Astrocyte (in vitro differentiated cells and primary cell): ENCODE data around the gene PHF21B.

Experiments used
- EZH2 ChIP-seq: IDR thresholded peaks from 2 replicates; pipeline ENCODE4 v1.6.1; 2012; ENCODE audit warnings: mild to moderate bottlenecking, low read length, inconsistent platforms; ENCODE audit not compliant: insufficient read depth
- TF ChIP-seq, protein P1 (sequence below): IDR thresholded peaks from 2 replicates; pipeline ENCODE4 v1.5.1; 2011; ENCODE audit warnings: low read depth, mild to moderate bottlenecking, inconsistent platforms, low read length, moderate library complexity; ENCODE audit not compliant: insufficient read depth

DNA sequence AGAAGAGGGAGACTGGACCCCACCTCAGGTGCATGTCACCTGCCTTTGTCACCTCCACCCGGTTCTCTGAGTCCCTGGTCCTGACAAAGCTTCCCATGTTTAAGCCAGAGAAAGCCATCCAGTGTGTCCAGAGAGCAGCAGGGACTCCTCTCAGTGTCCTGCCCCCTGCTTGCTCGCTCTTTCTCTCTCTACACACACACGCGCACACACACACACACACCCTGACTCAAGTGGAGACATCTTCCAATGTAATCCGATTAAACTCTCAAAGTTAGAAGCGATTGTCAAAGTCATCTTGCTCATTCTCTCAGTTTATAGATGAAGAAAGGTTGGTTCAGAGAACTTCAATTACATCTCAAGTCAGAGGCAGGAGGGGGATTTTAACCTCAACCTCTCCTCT, 19.7 kb upstream of the PHF21B start:
- TF ChIP-seq, protein P1, sequence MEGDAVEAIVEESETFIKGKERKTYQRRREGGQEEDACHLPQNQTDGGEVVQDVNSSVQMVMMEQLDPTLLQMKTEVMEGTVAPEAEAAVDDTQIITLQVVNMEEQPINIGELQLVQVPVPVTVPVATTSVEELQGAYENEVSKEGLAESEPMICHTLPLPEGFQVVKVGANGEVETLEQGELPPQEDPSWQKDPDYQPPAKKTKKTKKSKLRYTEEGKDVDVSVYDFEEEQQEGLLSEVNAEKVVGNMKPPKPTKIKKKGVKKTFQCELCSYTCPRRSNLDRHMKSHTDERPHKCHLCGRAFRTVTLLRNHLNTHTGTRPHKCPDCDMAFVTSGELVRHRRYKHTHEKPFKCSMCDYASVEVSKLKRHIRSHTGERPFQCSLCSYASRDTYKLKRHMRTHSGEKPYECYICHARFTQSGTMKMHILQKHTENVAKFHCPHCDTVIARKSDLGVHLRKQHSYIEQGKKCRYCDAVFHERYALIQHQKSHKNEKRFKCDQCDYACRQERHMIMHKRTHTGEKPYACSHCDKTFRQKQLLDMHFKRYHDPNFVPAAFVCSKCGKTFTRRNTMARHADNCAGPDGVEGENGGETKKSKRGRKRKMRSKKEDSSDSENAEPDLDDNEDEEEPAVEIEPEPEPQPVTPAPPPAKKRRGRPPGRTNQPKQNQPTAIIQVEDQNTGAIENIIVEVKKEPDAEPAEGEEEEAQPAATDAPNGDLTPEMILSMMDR = no peak
- no peak for TF ChIP-seq EZH2
